GM18508 (cell line): ENCODE results near the gene CCDC167.
"Not testable (repeated sequence)": the region's sequence is repeated elsewhere in the genome, so short reads cannot be mapped to it uniquely, and the experiment has no call there.

Source experiments
- ATAC-seq: cut with Tn5 transposase; IDR thresholded peaks from one replicate; pipeline ENCODE4 v1.9.1; 2021; ENCODE audit warnings: moderate number of reproducible peaks; ENCODE audit not compliant: insufficient read depth, unreplicated experiment

Gene CCDC167

GRCh38 chr6:37477656-37478435, 21.8 kb downstream of the CCDC167 start:
- no peak for ATAC-seq

GRCh38 chr6:37477191-37477590, 22.5 kb downstream of the CCDC167 start:
- ATAC-seq: no peak

GRCh38 chr6:37474316-37474715, 25.4 kb downstream of the CCDC167 start:
- ATAC-seq: no peak

- ATAC-seq: no peak
Observed at GRCh38 chr6:37473364-37474095, 26.2 kb downstream of the CCDC167 start.

GRCh38 chr6:37467718-37468117, 32.0 kb downstream of the CCDC167 start:
- ATAC-seq: no peak

- ATAC-seq: no peak
Observed at GRCh38 chr6:37463110-37463509, 36.6 kb downstream of the CCDC167 start.

GRCh38 chr6:37460805-37461204, 38.9 kb downstream of the CCDC167 start:
- no peak for ATAC-seq

GRCh38 chr6:37459981-37460800, 39.5 kb downstream of the CCDC167 start:
- no peak for ATAC-seq

GRCh38 chr6:37456816-37457560, 42.7 kb downstream of the CCDC167 start:
- no peak for ATAC-seq

- ATAC-seq: no peak
Observed at GRCh38 chr6:37456126-37456525, 43.6 kb downstream of the CCDC167 start.

GRCh38 chr6:37454420-37455140, 45.1 kb downstream of the CCDC167 start:
- no peak for ATAC-seq

- ATAC-seq: no peak
Observed at GRCh38 chr6:37452522-37452921, 47.2 kb downstream of the CCDC167 start.

GRCh38 chr6:37451441-37452193, 48.1 kb downstream of the CCDC167 start:
- ATAC-seq: no peak

GRCh38 chr6:37449984-37450383, 49.7 kb downstream of the CCDC167 start:
- no peak for ATAC-seq

- ATAC-seq: not testable (repeated sequence)
Observed at GRCh38 chr6:37443216-37443542, 56.5 kb downstream of the CCDC167 start.

- no peak for ATAC-seq
Observed at GRCh38 chr6:37442416-37443215, 57.1 kb downstream of the CCDC167 start.

- ATAC-seq: no peak
Observed at GRCh38 chr6:37441651-37442050, 58.0 kb downstream of the CCDC167 start.

GRCh38 chr6:37438930-37439329, 60.8 kb downstream of the CCDC167 start:
- no peak for ATAC-seq
